GM21737 (cell line): ENCODE results near the gene ZNF813.
"Not testable (repeated sequence)": the region's sequence is repeated elsewhere in the genome, so short reads cannot be mapped to it uniquely, and the experiment has no call there.

Experiments used
- ATAC-seq: cut with Tn5 transposase; IDR thresholded peaks from one replicate; pipeline ENCODE4 v1.9.1; 2021; ENCODE audit warnings: mild to moderate bottlenecking, moderate library complexity; ENCODE audit not compliant: unreplicated experiment

The ZNF813 gene

DNA sequence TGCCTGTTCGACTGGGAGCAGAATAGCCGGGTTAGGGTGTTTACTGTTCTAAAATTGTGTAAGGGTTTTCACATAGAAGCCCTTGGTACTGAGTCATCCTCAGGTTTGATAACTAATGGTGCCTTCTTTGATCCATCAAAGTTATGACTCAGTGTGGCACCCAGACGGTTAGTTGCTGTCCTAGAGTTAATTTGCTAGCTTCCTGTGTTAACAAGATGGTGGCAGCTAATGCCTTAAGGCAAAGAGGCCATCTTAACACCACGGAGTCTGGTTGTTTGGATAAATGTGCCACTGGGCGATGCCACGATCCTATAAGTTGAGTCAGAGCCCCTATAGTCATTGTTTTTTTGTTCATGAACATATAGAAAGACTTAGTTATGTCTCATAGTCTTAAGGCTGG lies 7.9 kb downstream of the ZNF813 start:
- ATAC-seq, result not testable (repeated sequence)

DNA sequence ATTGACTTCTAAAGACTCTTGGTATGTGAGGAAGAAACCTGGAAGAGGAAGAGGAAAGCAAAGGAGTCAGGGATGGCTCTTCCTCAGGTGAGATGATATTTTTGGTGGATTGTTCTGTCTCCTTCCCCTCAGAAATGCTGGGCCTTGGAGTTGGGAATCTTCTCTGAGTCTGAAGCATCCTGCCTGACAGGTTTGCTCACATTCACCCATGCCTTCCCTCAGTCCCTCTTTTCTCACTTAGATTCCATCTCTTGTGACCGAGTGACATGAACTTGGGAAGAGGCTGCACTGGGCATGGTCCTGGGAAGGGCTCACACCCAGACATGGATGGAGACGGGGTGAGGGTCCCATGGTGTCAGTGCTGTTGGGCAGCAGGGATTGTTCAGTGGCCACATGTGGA lies 16.2 kb downstream of the ZNF813 start:
- ATAC-seq, result not testable (repeated sequence)

DNA sequence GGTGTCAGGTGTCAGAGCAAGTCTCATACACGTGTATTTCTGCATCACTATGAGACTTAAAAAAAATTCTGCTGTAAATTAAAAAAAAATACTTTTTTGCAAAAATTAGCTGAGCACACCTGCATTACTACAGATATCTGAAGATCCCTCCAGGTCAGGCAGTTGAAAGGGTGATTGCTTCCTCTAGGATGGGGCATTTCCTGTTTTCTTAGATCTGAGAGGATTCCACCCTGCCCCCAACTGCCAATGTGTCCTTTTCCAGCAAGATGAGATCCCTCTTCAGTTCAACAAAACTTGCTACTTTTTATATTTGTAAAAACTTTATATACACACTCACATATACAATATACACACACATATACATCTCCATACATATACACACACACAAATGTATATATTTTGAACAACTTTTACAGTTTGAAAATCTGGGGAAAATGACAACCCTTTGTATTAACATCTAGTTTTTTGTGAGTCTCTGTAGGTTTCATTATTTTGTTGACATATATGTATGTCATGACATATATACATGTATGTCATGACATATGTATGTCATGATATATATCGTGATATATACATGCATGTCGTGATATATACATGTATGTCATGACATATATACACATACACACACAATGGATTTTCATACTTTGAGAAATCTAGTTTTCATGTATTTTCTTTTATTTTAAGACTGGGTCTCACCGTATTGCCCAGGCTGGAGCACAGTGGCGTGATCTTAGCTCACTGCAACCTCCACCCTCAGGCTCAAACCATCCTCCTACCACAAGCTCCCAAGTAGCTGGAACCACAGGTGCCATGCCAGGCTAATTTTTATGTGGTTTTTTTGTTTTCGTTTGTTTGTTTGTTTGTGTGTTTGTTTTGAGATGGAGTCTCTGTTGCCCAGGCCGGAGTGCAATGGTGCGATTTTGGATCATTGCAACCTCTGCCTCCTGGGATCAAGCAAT lies 17.8 kb downstream of the ZNF813 start:
- no peak for ATAC-seq

DNA sequence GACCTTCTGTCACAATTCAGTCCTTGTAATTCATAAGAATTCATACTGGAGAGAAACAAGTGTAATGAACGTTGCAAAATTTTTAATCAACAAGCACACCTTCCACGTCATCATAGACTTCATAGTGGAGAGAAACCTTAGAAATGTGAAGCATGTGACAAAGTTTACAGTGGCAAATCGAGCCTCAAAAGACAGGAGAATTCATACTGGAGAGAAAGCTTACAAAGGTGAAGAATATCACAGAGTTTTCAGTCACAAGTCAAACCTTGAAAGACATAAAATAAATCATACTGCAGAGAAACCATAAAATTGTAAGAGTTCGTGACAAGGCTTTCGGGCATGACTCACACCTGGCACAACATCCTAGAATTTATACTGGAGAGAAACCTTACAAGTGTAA lies 24.6 kb downstream of the ZNF813 start:
- ATAC-seq, result no peak

DNA sequence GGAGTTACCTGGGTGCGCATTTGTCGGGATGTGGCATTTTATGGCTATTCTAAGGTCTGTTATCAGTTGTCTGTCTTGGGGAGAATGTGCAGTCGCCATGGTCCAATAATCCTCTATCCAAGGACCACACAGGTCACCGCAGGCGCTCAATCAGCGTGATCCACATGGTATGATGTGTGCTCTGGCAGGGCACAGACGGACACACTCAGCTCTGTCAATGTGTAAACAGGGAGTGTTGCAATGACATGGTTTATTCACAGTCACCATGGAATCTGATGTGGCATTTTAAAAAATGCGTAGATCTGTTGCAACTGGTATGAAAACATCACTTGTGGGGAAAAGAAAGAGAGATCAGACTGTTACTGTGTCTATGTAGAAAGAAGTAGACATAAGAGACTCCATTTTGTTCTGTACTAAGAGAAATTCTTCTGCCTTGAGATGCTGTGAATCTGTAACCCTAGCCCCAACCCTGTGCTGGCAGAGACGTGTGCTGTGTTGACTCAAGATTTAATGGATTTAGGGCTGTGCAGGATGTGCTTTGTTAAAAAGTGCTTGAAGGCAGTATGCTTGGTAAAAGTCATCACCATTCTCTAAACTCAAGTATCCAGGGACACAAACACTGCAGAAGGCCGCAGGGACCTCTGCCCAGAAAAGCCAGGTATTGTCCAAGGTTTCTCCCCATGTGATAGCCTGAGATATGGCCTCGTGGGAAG lies 29.9 kb downstream of the ZNF813 start:
- ATAC-seq, result not testable (repeated sequence)

DNA sequence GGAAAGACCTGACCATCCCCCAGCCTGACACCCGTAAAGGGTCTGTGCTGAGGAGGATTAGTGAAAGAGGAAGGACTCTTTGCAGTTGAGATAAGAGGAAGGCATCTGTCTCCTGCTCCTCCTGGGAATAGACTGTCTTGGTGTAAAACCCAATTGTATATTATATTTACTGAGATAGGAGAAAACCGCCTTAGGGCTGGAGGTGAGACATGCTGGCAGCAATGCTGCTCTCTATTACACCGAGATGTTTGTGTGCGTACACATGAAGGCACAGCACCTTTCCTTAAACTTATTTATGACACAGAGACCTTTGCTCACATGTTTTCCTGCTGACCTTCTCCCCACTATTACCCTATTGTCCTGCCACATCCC lies 30.5 kb downstream of the ZNF813 start:
- not testable (repeated sequence) for ATAC-seq

DNA sequence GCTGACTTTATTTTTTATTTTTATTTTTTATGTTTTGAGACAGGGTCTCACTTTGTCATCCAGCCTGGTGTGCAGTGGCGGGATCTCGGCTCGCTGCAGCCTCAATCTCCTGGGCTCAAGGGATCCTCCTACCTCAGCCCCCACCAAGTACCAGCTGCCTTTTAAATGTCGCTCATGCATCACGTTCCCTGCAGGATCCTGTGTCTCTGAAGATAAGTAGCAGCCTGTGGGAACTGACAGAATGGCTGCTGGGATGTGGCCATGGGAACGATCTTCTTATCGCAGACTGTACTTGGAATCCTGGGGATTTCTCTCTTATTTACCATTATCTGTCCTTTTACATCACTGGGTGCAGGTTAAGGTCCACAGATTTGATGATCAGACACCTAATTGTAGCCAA lies 35.6 kb downstream of the ZNF813 start:
- not testable (repeated sequence) for ATAC-seq

DNA sequence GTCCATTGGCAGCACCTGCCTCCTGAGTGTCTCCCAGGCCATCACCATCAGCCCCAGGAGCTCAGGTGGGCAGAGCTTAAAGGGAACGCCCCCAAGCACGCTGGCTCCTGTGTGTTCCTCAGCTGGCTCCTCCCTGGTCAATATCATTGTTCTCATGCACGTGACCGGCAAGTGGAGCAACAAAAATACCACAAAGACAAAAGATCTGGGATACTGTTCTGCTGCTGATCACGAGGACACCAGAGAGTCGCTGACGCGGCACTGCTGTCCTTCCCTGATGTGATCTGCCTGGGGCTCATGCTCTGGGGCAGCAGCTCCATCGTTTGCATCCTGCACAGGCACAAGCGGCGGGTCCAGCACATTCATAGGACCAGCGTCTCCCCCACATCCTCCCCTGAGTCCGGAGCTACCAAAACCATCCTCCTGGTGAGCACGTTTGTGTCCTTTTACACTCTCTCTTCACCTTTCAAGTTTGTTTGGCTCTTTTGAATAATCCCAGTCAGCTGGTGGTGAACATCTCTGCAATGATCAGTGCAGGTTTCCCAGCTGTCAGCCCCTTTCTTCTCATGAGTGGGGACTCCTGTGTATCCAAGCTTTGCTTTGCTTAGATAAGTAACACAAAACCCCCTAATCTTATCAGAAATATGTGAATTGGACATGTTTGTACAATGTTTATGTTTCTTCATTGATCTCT lies 36.3 kb downstream of the ZNF813 start:
- not testable (repeated sequence) for ATAC-seq

DNA sequence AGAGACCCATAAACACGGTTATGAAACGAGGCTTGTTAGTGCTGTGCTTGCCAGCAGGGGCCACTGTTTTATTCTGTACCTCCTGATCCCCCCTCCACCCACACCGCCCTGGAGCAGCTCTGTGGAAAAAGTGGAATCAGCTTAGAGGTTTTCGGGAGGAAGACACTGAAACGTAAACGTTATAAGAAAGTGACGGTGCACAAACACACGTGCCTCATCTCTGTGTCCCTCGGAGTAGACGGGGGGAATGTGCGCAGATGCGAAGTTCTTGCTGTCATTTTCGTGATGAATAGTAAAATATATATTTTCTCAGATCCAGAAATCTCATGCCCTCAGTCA lies 36.8 kb downstream of the ZNF813 start:
- ATAC-seq, result not testable (repeated sequence)

DNA sequence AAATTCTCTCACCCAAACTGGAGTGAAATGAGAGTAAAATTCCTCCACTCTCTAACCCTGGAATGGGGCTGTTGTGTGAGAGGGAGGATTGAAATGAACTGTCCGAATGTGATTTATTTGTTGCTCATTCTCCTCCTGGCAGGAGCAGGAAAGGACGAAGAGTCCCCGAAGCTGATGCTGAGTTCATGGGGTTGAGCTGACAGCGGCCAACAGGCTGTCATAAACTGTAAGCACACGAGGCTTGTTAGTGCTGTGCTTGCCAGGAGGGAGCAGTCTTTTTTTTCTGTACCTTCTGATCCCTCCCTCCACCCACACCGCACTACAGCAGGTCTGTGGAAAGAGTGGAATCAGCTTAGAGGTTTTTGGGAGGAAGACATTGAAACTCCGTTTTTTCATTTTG lies 37.4 kb downstream of the ZNF813 start:
- no peak for ATAC-seq

DNA sequence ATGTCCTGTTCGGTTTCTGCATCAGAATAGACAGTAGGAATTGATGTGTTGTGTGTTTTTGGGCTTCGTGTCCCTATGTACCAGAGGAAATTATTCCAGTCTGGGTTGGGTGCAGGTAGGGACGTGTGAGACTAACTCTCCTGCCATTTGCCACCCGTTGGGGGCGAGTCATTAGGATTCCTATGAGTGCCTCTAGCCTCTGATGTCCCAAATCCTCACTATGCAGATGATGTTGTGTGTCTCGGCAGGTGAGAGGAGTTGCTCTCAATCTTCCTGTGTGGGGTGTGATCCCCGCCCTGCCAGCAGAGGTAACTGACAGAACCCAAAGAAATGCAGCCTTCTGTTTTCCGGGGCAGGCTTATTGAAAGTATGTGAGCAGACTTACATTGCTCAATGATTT lies 39.2 kb downstream of the ZNF813 start:
- ATAC-seq, result no peak

DNA sequence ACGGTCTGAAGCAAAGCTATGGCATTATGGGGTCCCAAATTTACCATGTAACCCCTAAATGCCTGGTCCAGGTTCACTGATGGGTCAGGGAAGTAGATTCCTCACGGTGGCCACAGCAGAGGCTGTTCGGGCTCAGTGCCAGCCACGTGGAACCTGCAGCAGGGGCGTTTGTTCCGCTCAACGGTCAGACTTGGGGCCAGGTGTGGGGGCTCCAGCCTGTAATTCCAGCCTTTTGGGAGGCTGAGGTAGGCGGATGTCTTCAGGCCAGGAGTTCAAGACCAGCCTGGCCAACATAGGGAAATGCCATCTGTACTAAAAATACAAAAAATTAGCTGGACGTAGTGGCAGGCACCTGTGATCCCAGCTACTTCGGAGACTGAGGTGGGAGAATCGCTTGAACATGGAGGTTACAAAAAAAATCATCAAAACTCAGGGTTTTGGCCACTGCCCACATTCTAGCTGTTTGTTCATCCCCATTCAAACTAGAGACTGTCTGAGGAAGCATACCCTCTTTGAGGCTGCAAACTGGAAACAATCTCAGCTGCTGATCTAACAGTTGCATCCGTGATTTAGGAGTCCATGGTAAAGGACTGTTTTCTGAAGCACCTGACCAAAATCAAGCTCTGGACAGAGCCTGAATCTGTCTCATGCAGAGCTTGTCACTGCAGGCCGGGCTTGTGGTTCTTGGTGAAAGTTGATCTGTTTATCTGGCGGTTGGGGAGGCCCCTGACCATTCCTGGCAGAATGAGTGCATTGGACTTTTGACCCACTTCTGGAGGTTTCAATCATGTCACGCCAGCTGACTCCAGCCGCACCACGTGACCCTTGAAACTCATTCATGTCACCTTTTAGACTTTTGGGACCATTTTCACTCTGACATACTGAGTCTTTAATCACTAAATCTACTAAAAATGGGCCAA lies 40.2 kb downstream of the ZNF813 start:
- no peak for ATAC-seq

DNA sequence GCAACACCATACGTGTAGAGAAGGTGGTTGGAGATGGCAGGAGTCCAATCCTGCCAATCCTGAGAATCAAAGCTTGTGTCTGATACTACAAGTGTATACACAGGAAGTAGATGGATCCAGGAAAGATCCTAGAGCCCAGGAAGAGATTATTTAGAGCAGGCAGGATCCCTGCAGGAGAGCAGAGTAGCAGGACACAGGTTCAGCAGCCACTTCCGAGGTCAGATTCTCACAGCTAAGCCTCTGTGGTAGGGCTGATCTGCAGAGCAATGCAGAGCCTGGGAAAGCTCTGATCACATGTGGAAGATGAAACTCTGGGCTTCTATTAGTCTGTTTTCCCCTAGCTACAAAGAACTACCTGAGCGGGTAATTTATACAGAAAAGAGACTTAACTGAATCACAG lies 41.9 kb downstream of the ZNF813 start:
- ATAC-seq, result no peak

DNA sequence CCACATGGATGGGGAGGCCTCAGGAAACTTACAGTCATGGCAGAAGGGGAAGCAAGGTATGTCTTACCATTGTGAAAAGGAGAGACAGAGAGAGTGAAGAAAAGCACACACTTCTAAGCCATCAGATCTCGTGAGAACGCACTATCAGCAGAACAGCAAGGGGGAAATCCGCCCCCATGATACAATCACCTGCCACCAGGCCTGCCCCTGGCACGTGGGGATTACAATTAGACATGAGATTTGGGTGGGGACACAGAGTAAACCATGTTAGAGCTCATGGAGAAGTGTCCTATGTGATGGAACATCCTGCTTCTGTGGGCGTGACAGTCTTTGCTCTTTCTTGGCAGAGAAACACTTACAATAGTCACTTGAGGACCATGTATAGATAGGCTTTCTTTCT lies 42.3 kb downstream of the ZNF813 start:
- no peak for ATAC-seq

DNA sequence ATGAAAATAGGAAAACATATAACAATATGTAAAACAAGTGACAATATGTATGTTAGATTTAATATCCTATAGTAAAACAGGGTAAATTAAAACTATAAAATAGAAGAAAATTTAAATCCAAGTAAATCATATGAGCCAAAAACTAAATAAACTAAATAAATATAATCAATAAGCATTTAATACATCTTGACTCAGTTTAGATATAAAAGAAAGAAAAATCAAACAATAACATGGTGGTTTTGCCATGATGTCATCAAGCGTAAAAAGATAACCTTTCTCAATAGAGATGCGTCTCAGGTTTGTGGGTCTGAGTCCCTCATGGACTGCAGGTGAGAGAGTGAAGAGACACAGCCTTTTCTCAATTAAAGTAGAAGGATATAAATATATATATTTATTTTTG lies 43.8 kb downstream of the ZNF813 start:
- ATAC-seq, result no peak

DNA sequence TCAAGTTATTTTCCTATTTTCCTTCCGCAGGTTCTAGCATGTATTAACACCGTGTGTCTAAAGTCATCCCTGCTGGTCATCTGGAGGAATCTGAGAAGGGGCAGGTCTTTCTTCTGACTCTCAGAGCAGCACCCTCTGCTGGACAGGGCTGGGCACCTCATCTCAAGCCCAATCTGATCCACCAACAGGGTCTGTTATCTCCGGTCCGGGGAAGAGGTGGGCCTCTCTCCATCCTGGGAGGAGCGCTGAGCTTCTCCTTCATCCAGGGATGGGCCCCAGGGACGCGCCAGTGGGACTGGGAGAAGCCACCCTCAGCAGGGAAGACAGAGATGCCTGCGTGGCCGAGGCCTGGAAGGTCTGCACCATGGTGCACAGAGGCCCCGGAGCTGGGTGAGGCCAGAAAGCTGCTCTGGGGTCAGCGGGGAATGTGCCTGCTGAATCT lies 44.4 kb downstream of the ZNF813 start:
- ATAC-seq, result no peak

DNA sequence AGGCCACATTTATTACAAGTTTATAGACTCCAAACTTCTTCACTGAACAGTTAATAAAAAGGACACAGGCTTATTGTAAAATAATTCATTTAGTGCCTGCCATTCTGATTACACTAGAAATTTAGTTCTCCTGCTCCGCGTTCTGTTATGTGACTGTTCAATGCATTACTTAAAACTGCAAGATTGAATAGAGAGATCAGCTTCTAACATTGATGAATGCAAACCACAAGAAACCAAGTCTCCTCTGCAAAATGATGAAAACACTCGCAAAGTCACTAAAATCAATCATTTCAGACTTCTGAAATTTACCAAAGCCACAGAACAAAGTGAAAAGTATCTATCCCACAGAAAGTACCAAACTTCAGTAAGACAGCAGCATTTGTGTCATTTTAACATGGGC lies 47.5 kb downstream of the ZNF813 start:
- ATAC-seq, result not testable (repeated sequence)

DNA sequence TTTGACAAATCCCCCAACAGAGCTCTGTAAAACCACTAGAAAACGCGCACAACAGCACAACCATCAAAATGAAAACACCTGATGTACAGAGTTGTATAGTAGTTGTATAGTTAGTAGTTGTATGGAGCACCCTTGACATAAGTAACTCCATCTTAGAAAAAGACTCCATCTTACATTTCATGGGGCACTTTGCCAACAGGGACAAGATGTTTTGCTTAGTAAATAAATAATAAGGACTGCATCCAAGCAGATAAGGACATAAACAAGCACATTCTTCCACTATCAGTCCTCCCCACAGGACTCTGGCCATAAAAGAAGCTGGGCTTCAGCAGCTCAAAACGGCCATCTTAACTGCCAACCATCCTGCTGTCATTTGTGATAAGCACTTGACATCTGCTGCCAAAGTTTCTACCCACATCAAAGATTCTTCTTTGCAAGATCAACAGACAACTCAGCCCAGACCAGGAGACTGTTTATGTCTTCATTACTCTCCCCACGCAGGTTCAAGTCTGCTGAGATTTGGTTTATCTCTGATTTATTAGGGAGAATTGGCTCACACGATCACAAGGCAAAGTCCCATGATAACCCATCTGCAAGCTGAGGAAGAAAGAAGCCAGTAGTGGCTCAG lies 49.7 kb downstream of the ZNF813 start:
- no peak for ATAC-seq

DNA sequence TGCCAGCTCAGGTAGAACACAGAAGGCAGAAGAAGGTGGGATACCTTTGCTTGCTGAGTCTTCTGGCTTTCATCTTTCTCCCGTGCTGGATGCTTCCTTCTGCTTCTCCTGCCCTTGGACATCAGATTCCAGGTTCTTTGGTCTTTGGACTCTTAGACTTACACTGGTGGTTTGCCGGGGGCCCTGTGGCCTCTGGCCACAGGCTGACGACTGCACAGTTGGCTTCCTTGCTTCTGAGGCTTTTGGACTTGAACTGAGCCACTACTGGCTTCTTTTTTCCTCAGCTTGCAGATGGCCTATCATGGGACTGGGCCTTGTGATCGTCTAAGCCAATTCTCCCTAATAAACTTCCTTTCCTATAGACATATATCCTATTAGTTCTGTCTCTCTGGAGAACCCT lies 50.6 kb downstream of the ZNF813 start:
- no peak for ATAC-seq

DNA sequence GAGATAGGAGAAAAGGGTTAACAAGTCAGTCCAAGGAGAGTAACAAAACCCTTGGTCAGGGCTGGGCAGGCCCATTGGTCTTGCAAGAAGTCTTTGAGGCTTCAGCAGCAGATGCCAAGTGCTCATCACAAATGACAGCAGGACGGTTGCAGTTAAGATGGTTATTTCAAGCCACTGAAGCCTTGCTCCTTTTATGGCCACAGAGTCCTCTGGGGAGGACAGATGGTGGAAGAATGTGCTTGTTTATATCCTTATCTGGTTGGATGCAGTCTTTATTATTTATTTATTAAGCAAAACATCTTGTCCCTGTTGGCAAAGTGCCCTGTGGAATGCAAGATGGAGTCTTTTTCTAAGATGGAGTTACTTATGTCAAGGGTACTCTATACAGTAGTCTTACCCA lies 51.2 kb downstream of the ZNF813 start:
- no peak for ATAC-seq
